ENCODE measurements around the gene RNF40.

- no peak for TF ChIP-seq CTCF (conservative IDR thresholded peaks at IDR 0.05 in 1 of 2, IDR thresholded peaks at IDR 0.05 in 1 of 2; ENCODE audit: low read depth in 1 of 2, low read length in 2 of 2)
- no peak for TF ChIP-seq EZH2 (IDR thresholded peaks at IDR 0.05; ENCODE audit: low read length, missing control alignments)
Measured at GRCh38 chr16:30774367-30775130, 12.4 kb downstream of the RNF40 start.
